C1 segment of cervical spinal cord (tissue), 14 donors: ENCODE results near the gene TUBD1.
A peak's percentile ranks its signal among the peaks of the same experiment; 100 is the strongest.
"Not testable (repeated sequence)": the region's sequence is repeated elsewhere in the genome, so short reads cannot be mapped to it uniquely, and the experiment has no call there.

ENCODE experiments used
- DNase-seq, 14 donors: peaks; one replicate each; lab custom pipeline; 2025; lab: John Stamatoyannopoulos, UW

Gene TUBD1, protein sequence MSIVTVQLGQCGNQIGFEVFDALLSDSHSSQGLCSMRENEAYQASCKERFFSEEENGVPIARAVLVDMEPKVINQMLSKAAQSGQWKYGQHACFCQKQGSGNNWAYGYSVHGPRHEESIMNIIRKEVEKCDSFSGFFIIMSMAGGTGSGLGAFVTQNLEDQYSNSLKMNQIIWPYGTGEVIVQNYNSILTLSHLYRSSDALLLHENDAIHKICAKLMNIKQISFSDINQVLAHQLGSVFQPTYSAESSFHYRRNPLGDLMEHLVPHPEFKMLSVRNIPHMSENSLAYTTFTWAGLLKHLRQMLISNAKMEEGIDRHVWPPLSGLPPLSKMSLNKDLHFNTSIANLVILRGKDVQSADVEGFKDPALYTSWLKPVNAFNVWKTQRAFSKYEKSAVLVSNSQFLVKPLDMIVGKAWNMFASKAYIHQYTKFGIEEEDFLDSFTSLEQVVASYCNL

GRCh38 chr17:59892924-59893675 is at the start of gene TUBD1, which contains the start of gene RPS6KB1:
Gene TUBD1 (minus strand): TSS chr17:59892943. CDS start chr17:59891002, 1,941 bp downstream.
Gene RPS6KB1 (plus strand): TSS chr17:59893121. CDS start chr17:59893185, 64 bp downstream.
- DNase-seq: peak; percentile 62 to 98 (median 94)

DNA sequence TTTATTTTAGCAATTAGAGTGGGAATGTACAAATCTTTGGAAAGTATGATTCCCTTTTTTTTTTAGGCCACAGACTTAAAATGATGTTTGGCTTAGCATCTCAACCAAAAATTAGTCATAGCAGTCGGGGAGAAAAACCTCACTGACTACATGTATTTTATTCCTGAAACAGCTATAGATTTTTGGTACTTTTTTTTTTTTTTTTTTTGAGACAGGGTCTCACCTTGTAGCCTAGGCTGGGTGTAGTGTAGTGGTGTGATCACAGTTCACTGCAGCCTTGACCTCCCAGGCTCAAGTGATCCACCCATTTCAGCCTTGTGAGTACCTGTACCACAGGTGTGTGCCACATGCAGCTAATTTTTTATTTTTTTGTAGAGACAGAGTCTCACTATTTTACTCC is 48.4 kb upstream of the TUBD1 start:
- DNase-seq: no peak

- not testable (repeated sequence) for DNase-seq
These were observed 48.0 kb upstream of the TUBD1 start for GRCh38 chr17:59940697-59941096.

GRCh38 chr17:59933317-59933716 is 40.6 kb upstream of the TUBD1 start:
- DNase-seq: not testable (repeated sequence)

GRCh38 chr17:59930768-59931167 is 38.0 kb upstream of the TUBD1 start:
- DNase-seq: not testable (repeated sequence)

GRCh38 chr17:59930121-59930520 is 37.4 kb upstream of the TUBD1 start:
- DNase-seq: not testable (repeated sequence)

DNA sequence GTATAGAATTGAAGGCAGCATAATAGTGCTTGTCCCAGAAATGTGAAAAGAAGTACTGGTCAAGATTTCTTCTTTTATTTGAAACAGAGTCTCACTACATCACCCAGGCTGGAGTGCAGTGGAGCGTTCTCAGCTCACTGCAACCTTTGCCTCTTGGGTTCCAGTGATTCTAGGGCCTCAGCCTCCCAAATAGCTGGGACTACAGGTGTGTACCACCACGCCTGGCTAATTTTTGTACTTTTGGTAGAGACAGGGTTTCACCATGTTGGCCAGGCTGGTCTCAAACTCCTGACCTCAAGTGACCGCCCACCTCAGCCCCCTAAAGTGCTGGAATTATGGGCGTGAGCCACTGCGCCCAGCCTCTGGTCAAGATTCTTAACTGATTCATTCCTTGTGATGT is 27.9 kb upstream of the TUBD1 start:
- DNase-seq: not testable (repeated sequence)

DNA sequence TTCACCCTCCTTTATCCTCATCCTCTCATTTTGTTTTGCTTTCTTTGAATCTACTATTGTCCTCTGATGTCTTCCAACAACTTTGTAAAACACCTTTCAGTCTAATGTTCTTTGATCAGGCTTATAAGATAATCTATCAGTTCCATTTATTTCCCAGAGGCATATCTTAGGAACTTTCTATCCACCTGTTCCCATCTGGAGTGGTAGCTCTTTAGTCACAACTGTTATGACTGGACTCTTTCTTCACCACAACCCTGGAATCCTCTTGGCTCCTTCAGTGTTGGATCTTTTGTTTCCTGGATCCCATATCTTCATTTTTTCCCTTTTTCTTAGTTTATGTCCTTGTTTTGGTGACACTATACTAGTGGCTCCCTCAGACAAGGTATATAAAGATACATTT is 23.7 kb upstream of the TUBD1 start:
- DNase-seq: no peak

- DNase-seq: no peak
These were observed 21.6 kb upstream of the TUBD1 start for GRCh38 chr17:59914274-59914854.

DNA sequence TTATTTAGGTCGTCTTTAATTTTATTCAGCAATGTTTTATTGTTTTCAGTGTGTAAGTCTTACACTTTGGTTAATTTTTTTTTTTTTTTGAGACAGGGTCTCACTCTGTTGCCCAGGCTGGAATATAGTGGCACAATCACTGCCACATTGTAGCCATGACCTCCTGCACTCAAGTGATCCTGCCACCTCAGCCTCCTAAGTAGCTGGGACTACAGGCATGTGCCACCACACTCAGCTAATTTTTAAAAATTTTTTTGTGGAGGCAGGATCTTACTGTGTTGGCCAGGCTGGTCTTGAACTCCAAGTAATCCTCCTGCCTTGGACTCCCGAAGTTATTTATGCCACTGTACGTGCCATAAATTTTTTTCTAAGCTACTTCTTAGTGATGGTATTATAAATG is 14.7 kb upstream of the TUBD1 start:
- no peak for DNase-seq

DNA sequence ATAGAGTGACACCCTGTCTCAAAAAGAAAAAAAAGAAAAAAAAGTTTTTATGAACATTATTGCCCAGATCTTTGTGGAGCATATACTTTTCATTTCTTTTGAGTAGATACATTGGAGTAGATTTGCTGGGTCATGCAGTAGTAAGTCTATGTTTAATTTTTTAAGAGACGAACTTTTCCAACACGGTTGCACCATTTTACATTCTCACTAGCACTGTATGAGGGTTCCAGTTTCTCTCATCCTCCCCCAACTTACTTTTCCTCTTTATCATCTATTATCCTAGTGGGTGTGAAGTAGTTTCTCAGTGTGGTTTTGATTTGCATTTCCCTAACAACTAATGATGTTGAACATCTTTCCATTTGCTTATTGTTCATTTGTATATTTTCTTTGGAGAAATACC is 10.7 kb upstream of the TUBD1 start:
- no peak for DNase-seq

GRCh38 chr17:59901604-59902003 is 8.9 kb upstream of the TUBD1 start:
- no peak for DNase-seq

- DNase-seq: no peak
These were observed 6.4 kb upstream of the TUBD1 start for GRCh38 chr17:59899099-59899498.

DNA sequence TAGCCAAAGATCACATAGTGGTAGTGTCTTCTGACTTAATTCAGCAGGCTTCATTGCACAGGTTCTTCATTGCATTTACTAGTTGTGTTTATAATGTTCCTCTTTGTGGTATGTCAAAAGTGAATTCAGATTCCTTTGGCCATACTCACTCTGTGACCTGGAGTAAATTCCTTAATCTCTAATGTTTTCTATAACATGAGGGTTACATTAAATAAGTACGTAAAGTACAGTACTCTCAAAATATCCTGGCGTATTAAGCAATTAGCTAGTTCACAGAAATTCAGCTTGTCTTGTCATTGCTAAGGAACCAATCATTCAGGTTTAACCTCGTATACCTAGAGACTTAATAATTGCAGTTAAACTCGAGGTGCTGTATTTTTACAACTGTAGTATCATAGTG is 4.3 kb upstream of the TUBD1 start:
- no peak for DNase-seq

DNA sequence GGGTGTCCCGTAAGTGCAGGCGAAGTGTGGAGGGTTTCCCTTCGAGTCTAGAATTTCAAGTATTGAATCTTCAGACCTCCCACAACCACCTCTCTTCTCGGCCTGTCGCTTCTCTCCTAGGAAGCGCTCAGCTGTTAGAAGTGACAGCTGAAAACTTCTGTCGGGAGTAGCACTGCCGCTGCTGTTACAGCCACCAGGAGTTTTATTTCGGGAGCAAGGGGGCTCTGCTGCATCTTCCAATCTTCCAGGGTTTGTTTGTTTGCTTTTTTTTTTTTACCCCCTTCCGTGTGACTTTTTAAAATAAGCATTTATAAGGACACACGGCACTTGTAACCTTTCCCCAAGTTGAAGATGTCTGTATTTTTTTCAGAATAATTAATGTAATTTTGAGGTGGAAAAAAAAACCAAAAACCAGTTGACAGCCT is 945 bp upstream of the TUBD1 start:
- peak in 3 of 14 donors; percentile 25 to 44 (median 38) for DNase-seq

- DNase-seq: peak in 5 of 14 donors; percentile 11 to 69 (median 13)
These were observed 356 bp downstream of the TUBD1 start for GRCh38 chr17:59892251-59892923.

DNA sequence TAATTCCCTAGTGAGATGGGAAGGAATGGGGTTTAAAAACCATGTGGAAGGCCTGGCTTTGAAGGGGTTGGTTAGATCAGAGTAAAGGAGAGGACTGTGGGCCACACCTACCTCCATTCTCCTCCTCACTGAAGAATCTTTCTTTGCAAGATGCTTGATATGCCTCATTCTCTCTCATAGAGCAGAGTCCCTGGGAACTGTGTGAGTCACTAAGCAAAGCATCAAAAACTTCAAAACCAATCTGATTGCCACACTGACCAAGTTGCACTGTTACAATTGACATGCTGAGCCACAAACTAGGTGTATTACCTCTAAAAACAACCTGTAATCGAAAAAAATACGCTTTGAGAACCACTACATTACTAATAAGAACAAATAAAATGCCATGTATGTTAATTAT is 2.0 kb downstream of the TUBD1 start:
- DNase-seq: no peak

DNA sequence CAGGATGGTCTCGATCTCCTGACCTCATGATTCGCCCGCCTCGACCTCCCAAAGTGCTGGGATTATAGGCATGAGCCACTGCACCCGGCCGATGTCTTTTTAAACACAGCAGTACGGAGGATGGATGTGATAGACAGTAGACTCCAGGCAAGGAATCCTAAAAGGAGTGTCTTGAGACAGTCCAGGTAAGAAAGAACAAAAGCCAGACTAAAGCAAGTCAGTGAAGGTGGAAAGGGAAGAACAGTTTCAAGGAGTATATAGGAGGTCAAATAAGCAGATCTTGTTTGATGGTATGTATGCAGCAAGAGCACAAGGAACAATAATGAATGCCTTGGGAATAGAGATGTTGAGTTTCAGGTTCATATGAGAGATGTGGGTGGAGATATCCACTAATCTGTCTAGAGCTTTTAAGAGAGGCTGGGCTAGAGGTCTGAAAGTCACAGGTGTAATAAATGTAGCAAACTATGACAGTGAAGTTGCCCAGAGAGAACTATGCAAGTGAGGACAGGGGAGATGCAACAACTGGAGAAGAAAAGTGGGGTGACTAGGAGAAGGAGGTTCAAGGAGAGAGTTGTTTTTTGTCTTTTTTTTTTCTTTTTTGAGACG is 4.5 kb downstream of the TUBD1 start:
- no peak for DNase-seq

- DNase-seq: no peak
These were observed 7.9 kb downstream of the TUBD1 start for GRCh38 chr17:59884861-59885260.

DNA sequence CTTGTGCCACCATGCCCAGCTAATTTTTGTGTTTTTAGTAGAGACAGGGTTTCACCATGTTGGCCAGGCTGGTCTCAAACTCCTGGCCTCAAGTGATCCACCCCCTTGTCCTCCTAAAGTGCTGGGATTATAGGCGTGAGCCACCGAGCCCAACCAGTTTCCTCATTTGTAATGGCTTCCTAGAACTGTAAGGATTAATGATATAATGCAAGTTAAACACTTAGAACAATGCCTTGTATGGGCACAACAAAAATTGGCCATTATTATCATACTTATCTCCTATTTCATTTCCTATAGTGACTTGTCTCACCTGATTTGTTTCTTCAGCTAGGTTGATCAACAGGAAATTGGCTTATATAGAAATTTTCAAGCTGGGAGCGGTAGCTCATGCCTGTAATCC is 14.1 kb downstream of the TUBD1 start:
- DNase-seq: no peak

GRCh38 chr17:59877965-59878364 is 14.8 kb downstream of the TUBD1 start:
- DNase-seq: no peak
